Esophagus squamous epithelium (tissue), 5 donors: ENCODE data around the gene NEO1. TPM values are rescaled to one million over a fixed set of nuclear protein-coding genes. Genes with fewer than 3 reads are reported as not detected.

ENCODE experiments used
- DNase-seq: peaks from one replicate; lab custom pipeline; 2025; lab: John Stamatoyannopoulos, UW
- H3K27ac ChIP-seq, 4 donors: fragments of 200-600 bp; sonication (generic); one replicate each; pipeline ENCODE4 v1.5.1; 2016 to 2019; ENCODE audit warnings: mild to moderate bottlenecking in 1 of 4
- H3K27me3 ChIP-seq, 4 donors: fragments of 200-600 bp; sonication (generic); 1 replicate in 3 of 4; 2 replicates in 1 of 4; pipeline versions ENCODE4 v1.5.1 to v1.6.0; 2017 to 2021; ENCODE audit warnings: antibody characterized with exemption in 1 of 4
- H3K36me3 ChIP-seq, 3 donors: fragments of 200-600 bp; sonication (generic); one replicate each; pipeline ENCODE4 v1.5.1; 2016 to 2019
- H3K4me1 ChIP-seq, 3 donors: fragments of 200-600 bp; sonication (generic); one replicate each; pipeline ENCODE4 v1.5.1; 2017 to 2019
- H3K4me3 ChIP-seq, 4 donors: fragments of 200-600 bp; sonication (generic); 1 replicate in 3 of 4; 2 replicates in 1 of 4; pipeline ENCODE4 v1.5.1; 2016 to 2019; ENCODE audit warnings: mild to moderate bottlenecking in 2 of 4, moderate library complexity in 1 of 4
- H3K9me3 ChIP-seq, 3 donors: fragments of 200-600 bp; sonication (generic); one replicate each; pipeline ENCODE4 v1.5.1; 2016 to 2019
- POLR2A ChIP-seq, 4 donors: fragments of 450-650 bp; IDR thresholded peaks; one replicate each; pipeline ENCODE4 v1.6.1; 2017; ENCODE audit warnings: antibody characterized with exemption in 4 of 4, mild to moderate bottlenecking in 4 of 4, moderate library complexity in 3 of 4
- WGBS, 2 donors: methylation state at CpG; one replicate each; pipeline ENCODE4 v1.1.5; 2018; 5-methylcytosine and 5-hydroxymethylcytosine counted together
- intact Hi-C: fragments of 100-400 bp; cut with DNase I; formaldehyde crosslinking; loops from one replicate; pipeline ENCODE4 v1.15.0; 2022
- total RNA-seq, 4 donors: library from RNA; depleted of rRNA; stranded (reverse); fragments of >200 nt; gene quantifications; one replicate each; pipeline ENCODE4 v1.1.0, GENCODE V29; 2016
- TF ChIP-seq, protein P1 (sequence below), 6 experiments: fragments of 450-650 bp in 4 of 6; fragments of 200-600 bp in 2 of 6; sonication (generic) in 2 of 6; IDR thresholded peaks; one replicate each; pipeline ENCODE4 v1.5.1; 2016 to 2019; ENCODE audit warnings: antibody characterized with exemption in 6 of 6, mild to moderate bottlenecking in 4 of 6, moderate library complexity in 4 of 6
- donor health status: DM: yes; HTN: yes; CAD: no.

NEO1 gene
- total RNA-seq, 4 donors from 2014 or later, result 9.2 to 32.0 (median 15.0) TPM

DNA sequence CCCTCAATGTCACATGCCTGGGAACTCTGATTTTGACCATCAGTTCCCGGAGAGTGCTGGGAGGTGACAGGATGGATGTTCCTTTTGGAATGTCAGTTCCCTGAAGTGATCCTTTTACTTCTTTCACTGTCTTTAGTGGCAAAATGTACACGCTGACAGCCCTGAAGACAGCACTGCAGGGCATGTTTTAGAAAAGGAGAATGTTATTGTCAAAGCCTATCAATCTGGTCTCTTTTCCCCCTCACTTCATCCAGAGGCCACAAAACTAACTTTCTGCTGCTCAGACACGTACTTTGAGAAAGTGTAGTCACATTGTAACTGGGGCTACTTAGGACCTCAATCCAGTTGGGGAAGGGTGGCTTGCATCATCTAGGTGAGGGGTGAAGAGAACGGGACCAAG is 14.0 kb upstream of the NEO1 start:
- Histone ChIP-seq H3K9me3 (no peaks in the 10 kb centered on the region), H3K4me3 (no peak overlapping the region), H3K4me1 (no peaks in the 10 kb centered on the region), H3K36me3 (no peaks in the 10 kb centered on the region), H3K27me3 (peaks cover 0 to 10% (median 0%) of the 10 kb centered on the region in 4 donors), H3K27ac (no peak overlapping the region)
- intact Hi-C loops, result no loop called here
- no peak for DNase-seq
- TF ChIP-seq, protein P1, sequence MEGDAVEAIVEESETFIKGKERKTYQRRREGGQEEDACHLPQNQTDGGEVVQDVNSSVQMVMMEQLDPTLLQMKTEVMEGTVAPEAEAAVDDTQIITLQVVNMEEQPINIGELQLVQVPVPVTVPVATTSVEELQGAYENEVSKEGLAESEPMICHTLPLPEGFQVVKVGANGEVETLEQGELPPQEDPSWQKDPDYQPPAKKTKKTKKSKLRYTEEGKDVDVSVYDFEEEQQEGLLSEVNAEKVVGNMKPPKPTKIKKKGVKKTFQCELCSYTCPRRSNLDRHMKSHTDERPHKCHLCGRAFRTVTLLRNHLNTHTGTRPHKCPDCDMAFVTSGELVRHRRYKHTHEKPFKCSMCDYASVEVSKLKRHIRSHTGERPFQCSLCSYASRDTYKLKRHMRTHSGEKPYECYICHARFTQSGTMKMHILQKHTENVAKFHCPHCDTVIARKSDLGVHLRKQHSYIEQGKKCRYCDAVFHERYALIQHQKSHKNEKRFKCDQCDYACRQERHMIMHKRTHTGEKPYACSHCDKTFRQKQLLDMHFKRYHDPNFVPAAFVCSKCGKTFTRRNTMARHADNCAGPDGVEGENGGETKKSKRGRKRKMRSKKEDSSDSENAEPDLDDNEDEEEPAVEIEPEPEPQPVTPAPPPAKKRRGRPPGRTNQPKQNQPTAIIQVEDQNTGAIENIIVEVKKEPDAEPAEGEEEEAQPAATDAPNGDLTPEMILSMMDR (IDR thresholded peaks at IDR 0.05), result no peak
- TF ChIP-seq POLR2A (IDR thresholded peaks at IDR 0.05), result no peak
- WGBS, 2 donors, result 66 to 78% methylated on average over 4 of the region's 4 CpGs

DNA sequence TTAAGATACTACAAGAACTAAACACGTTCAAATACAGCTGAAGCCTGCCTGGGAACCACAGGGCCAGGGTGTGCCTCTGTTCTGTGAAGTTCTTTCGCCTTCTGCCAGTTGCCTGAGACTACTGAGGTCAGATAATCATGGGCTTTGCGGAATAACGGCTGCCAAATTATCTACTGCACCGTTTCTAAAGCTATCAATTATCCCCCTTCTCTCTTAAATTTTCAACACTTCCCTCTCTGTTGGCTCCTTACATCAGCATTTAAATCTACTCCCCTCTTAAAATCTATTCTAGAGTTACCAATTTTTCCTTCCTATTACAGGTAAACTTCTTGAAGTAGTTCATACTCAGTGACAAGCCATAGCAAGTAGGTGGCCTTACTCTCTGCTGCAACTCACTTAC is 6.2 kb upstream of the NEO1 start:
- intact Hi-C loops, result no loop called here
- TF ChIP-seq POLR2A (IDR thresholded peaks at IDR 0.05), result no peak
- TF ChIP-seq, protein P1 (IDR thresholded peaks at IDR 0.05), result no peak
- no peak for DNase-seq
- 59 to 67% methylated on average over 5 of the region's 5 CpGs for WGBS, 2 donors
- H3K9me3 ChIP-seq, result no peaks in the 10 kb centered on the region
- peaks cover 0 to 37% (median 0%) of the 10 kb centered on the region in 4 donors for H3K27me3 ChIP-seq
- H3K36me3 ChIP-seq, result no peaks in the 10 kb centered on the region
- no peak overlapping the region for H3K27ac ChIP-seq
- peaks cover 0 to 6% (median 0%) of the 10 kb centered on the region in 3 donors for H3K4me1 ChIP-seq
- H3K4me3 ChIP-seq, result no peak overlapping the region

DNA sequence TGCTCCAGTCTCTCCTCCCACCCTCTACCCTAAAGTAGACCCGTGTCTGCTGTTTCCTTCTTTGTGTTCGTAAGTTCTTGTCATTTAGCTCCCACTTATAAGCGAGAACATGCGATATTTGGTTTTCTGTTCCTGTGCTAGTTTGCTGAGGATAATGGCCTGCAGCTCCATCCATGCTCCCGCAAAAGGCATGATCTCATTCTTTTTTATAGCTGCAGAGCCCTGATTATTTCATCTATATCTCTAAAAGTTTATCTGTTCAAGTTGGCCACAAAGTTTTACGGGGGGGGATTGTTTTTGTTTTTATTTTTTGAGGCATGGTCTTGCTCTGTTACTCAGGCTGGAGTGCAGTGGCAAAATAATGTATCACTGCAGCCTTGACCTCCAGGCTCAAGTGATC is 4.4 kb upstream of the NEO1 start:
- TF ChIP-seq, protein P1 (IDR thresholded peaks at IDR 0.05), result no peak
- TF ChIP-seq POLR2A (IDR thresholded peaks at IDR 0.05), result no peak
- H3K4me1 ChIP-seq, result peaks cover 0 to 12% (median under 1%) of the 10 kb centered on the region in 3 donors
- 82 to 86% methylated on average over 6 of the region's 6 CpGs for WGBS, 2 donors
- no peak overlapping the region for H3K27ac ChIP-seq
- H3K27me3 ChIP-seq, result peaks cover 0 to 44% (median 0%) of the 10 kb centered on the region in 4 donors
- no peak overlapping the region for H3K4me3 ChIP-seq
- H3K9me3 ChIP-seq, result no peaks in the 10 kb centered on the region
- intact Hi-C loops, result no loop called here
- DNase-seq, result no peak
- no peaks in the 10 kb centered on the region for H3K36me3 ChIP-seq

DNA sequence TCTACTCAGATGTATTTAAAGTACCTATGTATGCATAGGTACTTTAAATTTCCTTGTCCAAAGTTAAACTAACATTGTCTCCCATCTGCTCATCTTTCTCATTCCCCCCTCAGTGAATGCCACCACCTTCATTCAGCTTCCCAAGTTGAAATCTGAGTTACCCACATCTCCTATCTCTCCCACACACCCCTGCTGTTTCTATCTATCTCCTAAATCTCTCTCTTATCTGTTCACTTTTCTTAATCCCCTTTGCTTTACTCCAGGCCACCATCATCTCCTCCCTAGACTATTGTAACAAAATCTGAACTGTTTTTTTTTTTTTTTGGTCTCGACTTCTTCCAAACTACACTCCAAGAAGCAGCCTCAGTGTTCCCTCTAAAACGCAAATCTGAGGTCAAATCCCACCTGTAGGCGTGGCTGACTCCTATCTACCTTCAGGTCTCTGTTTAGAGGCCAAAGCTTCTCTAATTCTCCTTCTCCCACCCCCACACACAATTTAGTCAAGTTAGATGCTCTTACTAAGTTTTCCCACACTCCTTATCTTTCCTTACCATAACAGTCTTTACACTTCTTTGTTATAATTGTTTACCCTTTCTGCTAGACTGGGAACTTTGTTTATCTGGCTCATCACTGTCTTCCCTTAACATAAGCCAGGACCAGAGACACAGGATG is 3.5 kb upstream of the NEO1 start:
- intact Hi-C loops, result no loop called here
- no peak for TF ChIP-seq POLR2A (IDR thresholded peaks at IDR 0.05)
- TF ChIP-seq, protein P1 (IDR thresholded peaks at IDR 0.05), result no peak
- Histone ChIP-seq H3K36me3 (no peaks in the 10 kb centered on the region), H3K4me1 (peaks cover 7 to 21% (median 7%) of the 10 kb centered on the region in 3 donors), H3K27ac (no peak overlapping the region), H3K27me3 (peaks cover 0 to 44% (median 0%) of the 10 kb centered on the region in 4 donors), H3K9me3 (no peaks in the 10 kb centered on the region), H3K4me3 (no peak overlapping the region)
- DNase-seq, result no peak
- WGBS, 2 donors, result 29 to 43% methylated on average over 3 of the region's 3 CpGs

DNA sequence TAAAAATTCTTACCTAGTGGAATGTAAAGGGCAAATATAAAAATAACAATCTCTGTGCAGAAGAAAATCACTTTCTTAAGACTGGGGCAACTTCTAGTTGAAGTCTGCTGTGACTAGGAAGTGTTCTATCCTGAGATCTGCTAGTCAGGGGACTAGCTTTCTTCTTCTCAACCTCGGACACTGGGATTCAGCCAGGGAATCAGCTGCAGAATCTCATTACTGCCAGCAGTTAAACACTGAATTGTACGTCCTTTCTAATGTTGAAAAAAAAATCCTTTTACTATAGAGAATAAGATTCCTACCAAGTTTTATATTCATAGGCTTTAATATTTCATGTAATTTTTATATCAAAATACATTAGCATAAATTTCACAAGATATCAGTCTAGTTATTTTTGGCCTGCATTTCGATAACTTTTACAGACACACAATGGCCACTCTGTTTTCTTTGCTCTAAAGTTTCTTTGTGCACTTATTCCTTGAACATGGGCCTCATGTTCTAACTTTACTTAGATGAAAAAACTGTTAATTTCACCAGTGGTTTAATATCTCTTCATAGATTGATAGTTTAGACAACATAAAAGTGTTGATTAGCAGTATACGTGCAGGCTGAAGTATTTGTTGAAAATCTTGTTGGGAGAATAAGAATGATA is 2.6 kb upstream of the NEO1 start:
- TF ChIP-seq POLR2A (IDR thresholded peaks at IDR 0.05), result no peak
- TF ChIP-seq, protein P1 (IDR thresholded peaks at IDR 0.05), result no peak
- peaks cover 7 to 31% (median 7%) of the 10 kb centered on the region in 3 donors for H3K4me1 ChIP-seq
- no peak overlapping the region for H3K27ac ChIP-seq
- no peaks in the 10 kb centered on the region for H3K9me3 ChIP-seq
- WGBS, 2 donors, result 67 to 71% methylated on average over 4 of the region's 4 CpGs
- H3K27me3 ChIP-seq, result peaks cover 0 to 43% (median 0%) of the 10 kb centered on the region in 4 donors
- DNase-seq, result no peak
- no peak overlapping the region for H3K4me3 ChIP-seq
- intact Hi-C loops, result no loop called here
- no peaks in the 10 kb centered on the region for H3K36me3 ChIP-seq
